ENCODE data around the gene ACYP2. TPM values are rescaled to one million over a fixed set of nuclear protein-coding genes. Genes with fewer than 3 reads are reported as not detected.

ACYP2 gene
- total and polyA plus RNA-seq, 2 donors (not counting 1 experiment from before 2014, with no cell fraction given) = 14.0 to 17.2 TPM

DNA sequence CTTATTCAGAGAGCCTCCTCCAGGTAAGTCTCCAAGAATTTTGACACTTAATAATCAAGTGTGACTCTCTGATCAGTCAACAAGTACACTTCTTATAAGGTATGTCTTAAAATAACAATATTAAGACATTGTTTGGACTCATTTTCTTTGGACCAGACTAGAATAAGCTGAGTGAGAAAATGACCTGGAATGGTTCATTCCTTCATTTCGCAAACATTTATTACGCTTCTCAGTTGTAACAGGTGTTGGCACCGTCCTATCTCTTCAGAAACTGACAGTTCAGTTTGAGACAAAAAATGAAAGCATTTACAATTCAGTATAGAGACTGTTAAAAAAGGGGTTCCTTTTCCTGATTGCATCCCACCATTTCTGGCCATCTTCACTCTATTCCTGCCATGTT, 94.0 kb downstream of the ACYP2 start:
- H3K36me3 ChIP-seq (replicated peaks in 1 of 2; ENCODE audit: control extremely low read depth in 1 of 2, control insufficient read depth in 1 of 2, extremely low read depth in 1 of 2, insufficient read depth in 2 of 2, low read length in 1 of 2) = no peaks in the 10 kb centered on the region
- no peaks in the 10 kb centered on the region for H3K4me1 Mint-ChIP-seq
- peaks cover 4% of the 10 kb centered on the region for H3K9me3 Mint-ChIP-seq (ENCODE audit: insufficient read depth)
- H3K4me3 Mint-ChIP-seq = no peak overlapping the region
- TF ChIP-seq, protein P1, sequence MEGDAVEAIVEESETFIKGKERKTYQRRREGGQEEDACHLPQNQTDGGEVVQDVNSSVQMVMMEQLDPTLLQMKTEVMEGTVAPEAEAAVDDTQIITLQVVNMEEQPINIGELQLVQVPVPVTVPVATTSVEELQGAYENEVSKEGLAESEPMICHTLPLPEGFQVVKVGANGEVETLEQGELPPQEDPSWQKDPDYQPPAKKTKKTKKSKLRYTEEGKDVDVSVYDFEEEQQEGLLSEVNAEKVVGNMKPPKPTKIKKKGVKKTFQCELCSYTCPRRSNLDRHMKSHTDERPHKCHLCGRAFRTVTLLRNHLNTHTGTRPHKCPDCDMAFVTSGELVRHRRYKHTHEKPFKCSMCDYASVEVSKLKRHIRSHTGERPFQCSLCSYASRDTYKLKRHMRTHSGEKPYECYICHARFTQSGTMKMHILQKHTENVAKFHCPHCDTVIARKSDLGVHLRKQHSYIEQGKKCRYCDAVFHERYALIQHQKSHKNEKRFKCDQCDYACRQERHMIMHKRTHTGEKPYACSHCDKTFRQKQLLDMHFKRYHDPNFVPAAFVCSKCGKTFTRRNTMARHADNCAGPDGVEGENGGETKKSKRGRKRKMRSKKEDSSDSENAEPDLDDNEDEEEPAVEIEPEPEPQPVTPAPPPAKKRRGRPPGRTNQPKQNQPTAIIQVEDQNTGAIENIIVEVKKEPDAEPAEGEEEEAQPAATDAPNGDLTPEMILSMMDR (IDR thresholded peaks at IDR 0.05) = no peak
- no peak for TF ChIP-seq EZH2 (IDR thresholded peaks at IDR 0.05; ENCODE audit: borderline replicate concordance, insufficient read depth, low read depth, low read length, poor library complexity, severe bottlenecking)
- H3K79me2 ChIP-seq (ENCODE audit: control insufficient read depth, insufficient read depth, low read length) = no peaks in the 10 kb centered on the region
- H3K9ac ChIP-seq (ENCODE audit: low read length) = no peak overlapping the region
- no peak overlapping the region for H3K27ac Mint-ChIP-seq
- ChIA-PET POLR2A (no interaction called here), CTCF (interaction anchor here (0.6 kb wide), 1 partner anchor 262 kb away, joined by 3 read pairs; no protein-coding TSS in a partner anchor)
- H3K27me3 Mint-ChIP-seq = no peaks in the 10 kb centered on the region
- H2AFZ ChIP-seq (ENCODE audit: insufficient read depth, low read depth, low read length, poor library complexity, severe bottlenecking) = no peak overlapping the region
- WGBS (ENCODE audit: insufficient coverage) = no CpG with 5 or more reads among the region's 3 CpGs
- H3K27me3 ChIP-seq (replicated peaks in 1 of 4; ENCODE audit: control extremely low read depth in 1 of 4, control insufficient read depth in 3 of 4, insufficient read depth in 4 of 4, low read length in 3 of 4) = no peaks in the 10 kb centered on the region
- H3K4me1 ChIP-seq (ENCODE audit: control insufficient read depth in 2 of 2, insufficient read depth in 2 of 2, low read length in 2 of 2) = no peaks in the 10 kb centered on the region
- ATAC-seq (ENCODE audit: low read depth) (no peak), DNase-seq (no peak)
- no peak overlapping the region for H3K27ac ChIP-seq (ENCODE audit: low read length in 2 of 2)
- H3K4me2 ChIP-seq (replicated peaks; ENCODE audit: low read depth, low read length, poor library complexity, severe bottlenecking) = no peak overlapping the region
- H4K20me1 ChIP-seq (ENCODE audit: control insufficient read depth, insufficient read depth, low read length, poor library complexity, severe bottlenecking) = no peaks in the 10 kb centered on the region
- intact Hi-C loops (cut with micrococcal nuclease) = no loop called here
- H3K9me3 ChIP-seq (ENCODE audit: control extremely low read depth in 1 of 3, control insufficient read depth in 2 of 3, insufficient read depth in 1 of 3, low read length in 2 of 3) = peaks cover 0 to 4% (median 2%) of the 10 kb centered on the region in 3 donors
- no peak overlapping the region for H3K4me3 ChIP-seq (ENCODE audit: control extremely low read depth in 1 of 5, extremely low read depth in 1 of 5, insufficient read depth in 1 of 5, low read depth in 2 of 5, low read length in 4 of 5)

DNA sequence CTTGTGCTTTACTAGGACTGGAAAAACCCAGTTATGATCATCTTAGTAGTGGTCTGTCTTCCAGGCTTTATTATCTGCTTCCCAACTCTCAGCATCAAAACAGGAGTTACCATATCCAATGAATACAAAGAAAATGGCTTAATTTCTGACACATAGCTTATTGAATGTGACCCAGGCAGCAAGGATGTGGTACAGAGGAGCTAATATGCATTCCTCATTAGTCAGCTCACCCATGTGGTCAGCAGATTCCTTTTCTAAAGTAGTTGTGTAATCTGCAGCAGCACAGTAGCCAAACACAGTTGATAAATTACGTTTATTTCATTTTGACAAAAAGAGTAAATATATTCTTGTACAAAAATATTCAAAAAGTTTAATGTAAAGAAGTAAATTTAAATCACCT, 97.0 kb downstream of the ACYP2 start:
- Histone ChIP-seq H2AFZ (ENCODE audit: insufficient read depth, low read depth, low read length, poor library complexity, severe bottlenecking) (no peak overlapping the region), H3K79me2 (ENCODE audit: control insufficient read depth, insufficient read depth, low read length) (no peaks in the 10 kb centered on the region), H3K4me2 (replicated peaks; ENCODE audit: low read depth, low read length, poor library complexity, severe bottlenecking) (no peak overlapping the region), H3K27ac (ENCODE audit: low read length in 2 of 2) (no peak overlapping the region), H3K36me3 (replicated peaks in 1 of 2; ENCODE audit: control extremely low read depth in 1 of 2, control insufficient read depth in 1 of 2, extremely low read depth in 1 of 2, insufficient read depth in 2 of 2, low read length in 1 of 2) (no peaks in the 10 kb centered on the region), H3K9ac (ENCODE audit: low read length) (no peak overlapping the region), H3K4me1 (ENCODE audit: control insufficient read depth in 2 of 2, insufficient read depth in 2 of 2, low read length in 2 of 2) (no peaks in the 10 kb centered on the region), H3K9me3 (ENCODE audit: control extremely low read depth in 1 of 3, control insufficient read depth in 2 of 3, insufficient read depth in 1 of 3, low read length in 2 of 3) (peaks cover 0 to 4% (median 2%) of the 10 kb centered on the region in 3 donors), H3K27me3 (replicated peaks in 1 of 4; ENCODE audit: control extremely low read depth in 1 of 4, control insufficient read depth in 3 of 4, insufficient read depth in 4 of 4, low read length in 3 of 4) (no peaks in the 10 kb centered on the region), H3K4me3 (ENCODE audit: control extremely low read depth in 1 of 5, extremely low read depth in 1 of 5, insufficient read depth in 1 of 5, low read depth in 2 of 5, low read length in 4 of 5) (no peak overlapping the region), H4K20me1 (ENCODE audit: control insufficient read depth, insufficient read depth, low read length, poor library complexity, severe bottlenecking) (no peaks in the 10 kb centered on the region)
- ChIA-PET CTCF (interaction anchor here (0.7 kb wide), 1 partner anchor 21 kb away, joined by 3 read pairs; no protein-coding TSS in a partner anchor), POLR2A (no interaction called here)
- H3K4me3 Mint-ChIP-seq = no peak overlapping the region
- H3K9me3 Mint-ChIP-seq (ENCODE audit: insufficient read depth) = peaks cover 8% of the 10 kb centered on the region
- TF ChIP-seq EZH2 (IDR thresholded peaks at IDR 0.05; ENCODE audit: borderline replicate concordance, insufficient read depth, low read depth, low read length, poor library complexity, severe bottlenecking) = no peak
- TF ChIP-seq, protein P1 (IDR thresholded peaks at IDR 0.05) = no peak
- no peak for ATAC-seq (ENCODE audit: low read depth)
- no peaks in the 10 kb centered on the region for H3K4me1 Mint-ChIP-seq
- no peak for DNase-seq
- intact Hi-C loops (cut with micrococcal nuclease) = no loop called here
- no CpG with 5 or more reads among the region's 1 CpG for WGBS (ENCODE audit: insufficient coverage)
- no peak overlapping the region for H3K27ac Mint-ChIP-seq
- H3K27me3 Mint-ChIP-seq = no peaks in the 10 kb centered on the region
